ENCODE results near the gene HTT. TPM values are rescaled to one million over a fixed set of nuclear protein-coding genes. Genes with fewer than 3 reads are reported as not detected.

The HTT gene
- polyA plus RNA-seq, 1 donor from 2014 or later, result 11.5 TPM

DNA sequence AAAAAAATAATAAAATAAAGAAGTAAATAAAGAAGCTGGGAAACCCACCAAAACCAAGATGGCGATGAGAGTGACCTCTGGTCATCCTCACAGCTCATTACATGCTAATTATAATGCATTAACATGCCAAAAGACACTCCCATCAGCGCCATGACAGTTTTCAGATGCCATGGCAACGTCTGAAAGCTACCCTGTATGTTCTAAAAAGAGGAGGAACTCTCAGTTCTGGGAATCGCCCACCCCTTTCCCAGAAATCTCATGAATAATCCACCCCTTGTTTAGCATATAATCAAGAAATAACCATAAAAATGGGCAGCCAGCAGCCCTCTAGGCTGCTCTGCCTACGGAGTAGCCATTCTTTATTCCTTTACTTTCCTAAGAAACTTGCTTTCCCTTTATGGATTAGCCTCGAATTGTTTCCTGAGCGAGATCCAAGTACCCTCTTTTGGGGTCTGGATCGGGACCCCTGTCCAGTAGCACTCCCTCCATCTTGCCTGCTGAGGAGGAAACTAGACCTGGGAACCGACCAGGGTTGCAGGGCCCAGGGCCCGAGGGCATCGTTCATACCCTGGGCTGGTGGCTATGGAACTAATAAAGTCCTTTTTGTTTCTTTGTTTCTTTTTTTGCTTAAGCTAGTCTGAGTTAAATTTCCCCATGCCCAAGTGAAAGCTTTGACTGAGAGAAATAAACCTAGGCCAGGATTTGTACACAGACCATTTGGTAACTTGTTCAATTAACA is 31.0 kb upstream of the HTT start:
- H4K20me1 ChIP-seq (ENCODE audit: insufficient read depth), result no peaks in the 10 kb centered on the region
- H3K36me3 ChIP-seq (ENCODE audit: insufficient read depth, low read length), result no peaks in the 10 kb centered on the region
- no peaks in the 10 kb centered on the region for H3K9me2 ChIP-seq (ENCODE audit: insufficient read depth, low read length)
- no peaks in the 10 kb centered on the region for H3K79me2 ChIP-seq (replicated peaks; ENCODE audit: insufficient read depth, low read length)
- TF ChIP-seq TAF1 (IDR thresholded peaks at IDR 0.05; ENCODE audit: low read depth), result no peak
- TF ChIP-seq, protein P1, sequence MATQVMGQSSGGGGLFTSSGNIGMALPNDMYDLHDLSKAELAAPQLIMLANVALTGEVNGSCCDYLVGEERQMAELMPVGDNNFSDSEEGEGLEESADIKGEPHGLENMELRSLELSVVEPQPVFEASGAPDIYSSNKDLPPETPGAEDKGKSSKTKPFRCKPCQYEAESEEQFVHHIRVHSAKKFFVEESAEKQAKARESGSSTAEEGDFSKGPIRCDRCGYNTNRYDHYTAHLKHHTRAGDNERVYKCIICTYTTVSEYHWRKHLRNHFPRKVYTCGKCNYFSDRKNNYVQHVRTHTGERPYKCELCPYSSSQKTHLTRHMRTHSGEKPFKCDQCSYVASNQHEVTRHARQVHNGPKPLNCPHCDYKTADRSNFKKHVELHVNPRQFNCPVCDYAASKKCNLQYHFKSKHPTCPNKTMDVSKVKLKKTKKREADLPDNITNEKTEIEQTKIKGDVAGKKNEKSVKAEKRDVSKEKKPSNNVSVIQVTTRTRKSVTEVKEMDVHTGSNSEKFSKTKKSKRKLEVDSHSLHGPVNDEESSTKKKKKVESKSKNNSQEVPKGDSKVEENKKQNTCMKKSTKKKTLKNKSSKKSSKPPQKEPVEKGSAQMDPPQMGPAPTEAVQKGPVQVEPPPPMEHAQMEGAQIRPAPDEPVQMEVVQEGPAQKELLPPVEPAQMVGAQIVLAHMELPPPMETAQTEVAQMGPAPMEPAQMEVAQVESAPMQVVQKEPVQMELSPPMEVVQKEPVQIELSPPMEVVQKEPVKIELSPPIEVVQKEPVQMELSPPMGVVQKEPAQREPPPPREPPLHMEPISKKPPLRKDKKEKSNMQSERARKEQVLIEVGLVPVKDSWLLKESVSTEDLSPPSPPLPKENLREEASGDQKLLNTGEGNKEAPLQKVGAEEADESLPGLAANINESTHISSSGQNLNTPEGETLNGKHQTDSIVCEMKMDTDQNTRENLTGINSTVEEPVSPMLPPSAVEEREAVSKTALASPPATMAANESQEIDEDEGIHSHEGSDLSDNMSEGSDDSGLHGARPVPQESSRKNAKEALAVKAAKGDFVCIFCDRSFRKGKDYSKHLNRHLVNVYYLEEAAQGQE (IDR thresholded peaks at IDR 0.05; ENCODE audit: borderline replicate concordance), result no peak
- TF ChIP-seq EZH2 (IDR thresholded peaks at IDR 0.05; ENCODE audit: borderline replicate concordance, insufficient read depth, low read length, poor library complexity, severe bottlenecking), result no peak
- TF ChIP-seq MXI1 (conservative IDR thresholded peaks at IDR 0.05; ENCODE audit: poor library complexity, severe bottlenecking), result no peak
- TF ChIP-seq, protein P2, sequence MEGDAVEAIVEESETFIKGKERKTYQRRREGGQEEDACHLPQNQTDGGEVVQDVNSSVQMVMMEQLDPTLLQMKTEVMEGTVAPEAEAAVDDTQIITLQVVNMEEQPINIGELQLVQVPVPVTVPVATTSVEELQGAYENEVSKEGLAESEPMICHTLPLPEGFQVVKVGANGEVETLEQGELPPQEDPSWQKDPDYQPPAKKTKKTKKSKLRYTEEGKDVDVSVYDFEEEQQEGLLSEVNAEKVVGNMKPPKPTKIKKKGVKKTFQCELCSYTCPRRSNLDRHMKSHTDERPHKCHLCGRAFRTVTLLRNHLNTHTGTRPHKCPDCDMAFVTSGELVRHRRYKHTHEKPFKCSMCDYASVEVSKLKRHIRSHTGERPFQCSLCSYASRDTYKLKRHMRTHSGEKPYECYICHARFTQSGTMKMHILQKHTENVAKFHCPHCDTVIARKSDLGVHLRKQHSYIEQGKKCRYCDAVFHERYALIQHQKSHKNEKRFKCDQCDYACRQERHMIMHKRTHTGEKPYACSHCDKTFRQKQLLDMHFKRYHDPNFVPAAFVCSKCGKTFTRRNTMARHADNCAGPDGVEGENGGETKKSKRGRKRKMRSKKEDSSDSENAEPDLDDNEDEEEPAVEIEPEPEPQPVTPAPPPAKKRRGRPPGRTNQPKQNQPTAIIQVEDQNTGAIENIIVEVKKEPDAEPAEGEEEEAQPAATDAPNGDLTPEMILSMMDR (IDR thresholded peaks at IDR 0.05; ENCODE audit: poor library complexity, severe bottlenecking), result no peak
- TF ChIP-seq SMC3 (conservative IDR thresholded peaks at IDR 0.05; ENCODE audit: poor library complexity), result no peak
- TF ChIP-seq EP300 (conservative IDR thresholded peaks at IDR 0.05; ENCODE audit: poor library complexity, severe bottlenecking), result no peak
- TF ChIP-seq RAD21 (conservative IDR thresholded peaks at IDR 0.05), result no peak
- no peak for TF ChIP-seq POLR2AphosphoS5 (IDR thresholded peaks at IDR 0.05)
- no peak overlapping the region for H3K27ac ChIP-seq (ENCODE audit: low read length)
- no peaks in the 10 kb centered on the region for H3K9me3 ChIP-seq (ENCODE audit: low read length)
- no peak overlapping the region for H3K9ac ChIP-seq (ENCODE audit: low read length)
- H3K4me2 ChIP-seq (ENCODE audit: low read length), result no peak overlapping the region
- H3F3A ChIP-seq (ENCODE audit: insufficient read depth, low read length, poor library complexity, severe bottlenecking), result no peaks in the 10 kb centered on the region
- no peak overlapping the region for H3K4me3 ChIP-seq (ENCODE audit: low read length)
- no peaks in the 10 kb centered on the region for H3K27me3 ChIP-seq (ENCODE audit: insufficient read depth, low read depth, low read length)
- H2AFZ ChIP-seq (ENCODE audit: low read depth, low read length), result no peak overlapping the region

DNA sequence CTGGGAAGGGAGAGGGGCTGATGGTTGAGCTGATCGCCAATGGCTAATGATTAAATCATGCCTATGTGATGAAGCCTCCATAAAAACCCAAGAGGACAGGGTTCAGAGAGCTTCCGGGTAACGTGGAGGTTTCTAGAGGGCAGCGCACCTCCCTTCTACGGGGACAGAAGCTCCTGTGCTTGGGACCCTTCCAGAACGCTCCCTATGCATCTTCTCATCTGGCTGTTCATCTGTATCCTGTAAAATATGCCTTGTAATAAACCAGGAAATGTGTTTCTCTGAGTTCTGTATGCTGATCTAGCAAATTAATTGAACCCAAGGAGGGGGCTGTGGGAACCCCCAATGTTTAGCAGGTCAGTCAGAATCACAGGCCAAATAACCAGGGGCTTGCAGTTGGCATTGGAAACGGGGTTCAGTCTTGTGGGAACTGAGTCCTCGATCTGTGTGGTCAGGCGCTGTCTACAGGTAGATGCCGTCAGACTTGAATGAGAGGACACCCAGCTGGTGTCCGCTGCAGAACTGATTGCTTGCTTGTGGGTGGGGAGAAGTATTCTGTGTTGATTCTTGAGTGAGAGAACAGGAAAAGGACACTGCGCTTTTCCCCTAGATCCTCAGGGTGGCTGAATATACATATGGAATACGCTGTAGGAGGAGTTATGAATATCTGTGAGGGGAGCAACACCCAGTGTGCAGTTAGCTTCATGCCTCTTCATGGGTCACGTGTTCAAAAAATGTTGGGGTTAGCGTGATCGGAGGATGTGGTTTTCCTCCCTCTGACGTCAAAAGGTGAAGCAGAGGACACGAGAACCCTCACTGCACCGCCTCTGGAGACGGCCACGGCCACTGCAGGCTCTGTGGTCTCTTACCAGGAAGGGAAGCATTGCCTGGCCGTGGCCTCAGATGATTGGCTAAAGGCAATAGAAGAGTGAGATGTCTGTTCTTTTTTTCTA is 29.3 kb upstream of the HTT start:
- Histone ChIP-seq H2AFZ (ENCODE audit: low read depth, low read length) (no peak overlapping the region), H3K27me3 (ENCODE audit: insufficient read depth, low read depth, low read length) (no peaks in the 10 kb centered on the region), H3K9ac (ENCODE audit: low read length) (no peak overlapping the region), H3K4me2 (ENCODE audit: low read length) (no peak overlapping the region), H3K9me3 (ENCODE audit: low read length) (no peaks in the 10 kb centered on the region), H3K4me3 (ENCODE audit: low read length) (no peak overlapping the region), H4K20me1 (ENCODE audit: insufficient read depth) (no peaks in the 10 kb centered on the region), H3K79me2 (replicated peaks; ENCODE audit: insufficient read depth, low read length) (no peaks in the 10 kb centered on the region), H3F3A (ENCODE audit: insufficient read depth, low read length, poor library complexity, severe bottlenecking) (no peaks in the 10 kb centered on the region), H3K36me3 (ENCODE audit: insufficient read depth, low read length) (no peaks in the 10 kb centered on the region), H3K9me2 (ENCODE audit: insufficient read depth, low read length) (no peaks in the 10 kb centered on the region), H3K27ac (ENCODE audit: low read length) (no peak overlapping the region)
- TF ChIP-seq SMC3 (conservative IDR thresholded peaks at IDR 0.05; ENCODE audit: poor library complexity) (no peak), RAD21 (conservative IDR thresholded peaks at IDR 0.05) (no peak), TAF1 (IDR thresholded peaks at IDR 0.05; ENCODE audit: low read depth) (no peak), MXI1 (conservative IDR thresholded peaks at IDR 0.05; ENCODE audit: poor library complexity, severe bottlenecking) (no peak), EZH2 (IDR thresholded peaks at IDR 0.05; ENCODE audit: borderline replicate concordance, insufficient read depth, low read length, poor library complexity, severe bottlenecking) (no peak), EP300 (conservative IDR thresholded peaks at IDR 0.05; ENCODE audit: poor library complexity, severe bottlenecking) (no peak), POLR2AphosphoS5 (IDR thresholded peaks at IDR 0.05) (no peak)
- TF ChIP-seq, protein P1 (IDR thresholded peaks at IDR 0.05; ENCODE audit: borderline replicate concordance), result no peak
